Cerebellar cortex (tissue), 1 donor: ENCODE data around the gene HOXA4.

Experiments
- DNase-seq: peaks from one replicate; pipeline ENCODE4 v3.0.0-alpha.2; 2015; ENCODE audit warnings: low spot score

The HOXA4 gene

GRCh38 chr7:27116962-27117886 lies 13.3 kb downstream of the HOXA4 start:
- no peak for DNase-seq

- no peak for DNase-seq
Observed at GRCh38 chr7:27116031-27116961, 14.3 kb downstream of the HOXA4 start.

GRCh38 chr7:27115221-27116026 lies 15.1 kb downstream of the HOXA4 start:
- DNase-seq: no peak

GRCh38 chr7:27114881-27115220 lies 15.7 kb downstream of the HOXA4 start:
- DNase-seq: no peak

- peak; percentile 59 for DNase-seq
Observed at GRCh38 chr7:27113991-27114769, 16.4 kb downstream of the HOXA4 start.

- peak; percentile 57 for DNase-seq
Observed at GRCh38 chr7:27112955-27113949, 17.3 kb downstream of the HOXA4 start.

- no peak for DNase-seq
Observed at GRCh38 chr7:27112361-27112760, 18.2 kb downstream of the HOXA4 start.

GRCh38 chr7:27111751-27112277 lies 18.7 kb downstream of the HOXA4 start:
- no peak for DNase-seq

GRCh38 chr7:27111042-27111750 lies 19.4 kb downstream of the HOXA4 start:
- DNase-seq: no peak

GRCh38 chr7:27110186-27111031 lies 20.1 kb downstream of the HOXA4 start:
- no peak for DNase-seq

GRCh38 chr7:27109466-27110185 lies 20.9 kb downstream of the HOXA4 start:
- DNase-seq: no peak

- DNase-seq: no peak
Observed at GRCh38 chr7:27108390-27109127, 22.0 kb downstream of the HOXA4 start.

GRCh38 chr7:27107391-27108381 lies 22.9 kb downstream of the HOXA4 start:
- DNase-seq: no peak

- DNase-seq: no peak
Observed at GRCh38 chr7:27106901-27107240, 23.7 kb downstream of the HOXA4 start.

GRCh38 chr7:27106181-27106900 lies 24.2 kb downstream of the HOXA4 start:
- no peak for DNase-seq
